NCI-H748 treated with DMSO at 0.1 percent for 48 hours (cell line): Measurements from ENCODE around the gene IL1RN.

Experiments
- DNase-seq: peaks from one replicate; lab custom pipeline; 2025; lab: John Stamatoyannopoulos, UW

The IL1RN gene

GRCh38 chr2:113173542-113174375 lies 46.4 kb downstream of the IL1RN start, which contains the start of gene PSD4:
TSS of gene PSD4 (plus strand) at chr2:113173971. CDS start at chr2:113182457, 8,486 bp downstream.
- DNase-seq: no peak

- DNase-seq: no peak
Measured at GRCh38 chr2:113174376-113174750, 47.0 kb downstream of the IL1RN start.

- no peak for DNase-seq
Measured at GRCh38 chr2:113175042-113175628, 47.7 kb downstream of the IL1RN start.

GRCh38 chr2:113175736-113176695 lies 48.6 kb downstream of the IL1RN start:
- no peak for DNase-seq

GRCh38 chr2:113176696-113177355 lies 49.4 kb downstream of the IL1RN start:
- no peak for DNase-seq

- no peak for DNase-seq
Measured at GRCh38 chr2:113178069-113178746, 50.8 kb downstream of the IL1RN start.

GRCh38 chr2:113178891-113179290 lies 51.5 kb downstream of the IL1RN start:
- no peak for DNase-seq

GRCh38 chr2:113179446-113180045 lies 52.1 kb downstream of the IL1RN start:
- no peak for DNase-seq

GRCh38 chr2:113180131-113180946 lies 52.9 kb downstream of the IL1RN start:
- DNase-seq: no peak

- no peak for DNase-seq
Measured at GRCh38 chr2:113181258-113182051, 54.1 kb downstream of the IL1RN start.

- DNase-seq: no peak
Measured at GRCh38 chr2:113182471-113183260, 55.3 kb downstream of the IL1RN start.

GRCh38 chr2:113183264-113183663 lies 55.9 kb downstream of the IL1RN start:
- DNase-seq: no peak
